GM18502 (cell line): Measurements from ENCODE around the gene COPS3.

ENCODE experiments used
- ATAC-seq: cut with Tn5 transposase; IDR thresholded peaks from one replicate; pipeline ENCODE4 v1.9.1; 2021; ENCODE audit warnings: mild to moderate bottlenecking; ENCODE audit not compliant: unreplicated experiment, poor library complexity

The COPS3 gene

GRCh38 chr17:17252149-17252661, 28.8 kb downstream of the COPS3 start:
- no peak for ATAC-seq

- no peak for ATAC-seq
These were observed 34.2 kb downstream of the COPS3 start for GRCh38 chr17:17246879-17247278.

GRCh38 chr17:17243163-17243562, 37.9 kb downstream of the COPS3 start:
- ATAC-seq: no peak

- ATAC-seq: no peak
These were observed 38.8 kb downstream of the COPS3 start for GRCh38 chr17:17242246-17242645.

DNA sequence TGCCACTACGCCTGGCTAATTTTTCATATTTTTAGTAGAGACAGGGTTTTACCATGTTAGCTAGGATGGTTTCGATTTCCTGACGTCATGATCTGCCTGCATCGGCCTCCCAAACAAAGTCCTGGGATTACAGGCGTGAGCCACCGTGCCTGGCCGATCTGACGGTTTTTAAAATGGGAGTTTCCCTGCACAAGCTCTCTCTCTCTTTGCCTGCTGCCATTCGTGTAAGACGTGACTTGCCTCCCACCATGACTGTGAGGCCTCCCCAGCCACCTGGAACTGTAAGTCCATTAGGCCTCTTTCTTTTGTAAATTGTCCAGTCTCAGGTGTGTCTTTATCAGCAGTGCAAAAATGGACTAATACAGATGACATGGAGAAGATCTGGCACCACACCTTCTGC, 39.4 kb downstream of the COPS3 start:
- no peak for ATAC-seq

GRCh38 chr17:17239832-17240231, 41.2 kb downstream of the COPS3 start:
- ATAC-seq: no peak

DNA sequence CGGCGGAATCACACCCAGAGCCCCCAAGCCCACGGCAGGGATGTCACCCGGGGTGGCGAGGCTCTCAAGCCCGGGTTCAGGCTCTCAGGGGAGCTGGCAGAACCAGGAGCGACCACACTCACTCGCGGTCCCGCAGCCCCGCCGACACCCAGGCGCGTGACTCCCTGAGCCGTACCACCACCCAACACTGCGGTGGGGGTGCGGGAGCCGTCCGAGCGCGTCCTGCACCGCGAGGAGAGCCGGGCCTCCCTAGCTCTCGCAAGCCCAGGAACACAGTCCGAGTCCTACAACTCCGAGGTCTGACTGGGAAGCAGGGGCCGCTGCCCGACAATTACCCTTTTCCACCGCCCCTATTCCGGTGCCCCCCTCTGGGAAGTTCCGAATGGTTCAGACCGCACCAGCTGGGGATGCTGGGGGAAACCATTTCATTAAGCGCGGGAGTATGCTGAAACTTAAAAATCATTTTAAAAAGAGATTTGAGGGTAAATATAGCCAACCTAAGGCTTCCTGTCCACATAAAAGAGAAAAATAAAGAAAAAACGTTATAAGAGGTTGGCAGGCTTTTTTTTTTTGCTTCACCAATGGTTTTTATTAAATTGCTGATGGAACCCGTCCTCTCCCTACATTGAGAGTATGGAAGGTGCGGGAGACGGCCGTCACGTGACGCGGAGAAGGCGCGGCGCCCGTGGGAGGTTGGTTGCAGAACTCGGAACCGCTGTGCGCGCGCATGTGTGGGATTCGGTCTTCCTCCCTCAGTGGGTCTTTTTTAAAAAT, 43.8 kb downstream of the COPS3 start, which contains the start of gene FLCN:
Gene FLCN (minus strand): TSS at position 143 of the 774 bp plus-strand sequence. CDS start 9,031 bp downstream, outside the sequence.
- peak; percentile 86 for ATAC-seq

DNA sequence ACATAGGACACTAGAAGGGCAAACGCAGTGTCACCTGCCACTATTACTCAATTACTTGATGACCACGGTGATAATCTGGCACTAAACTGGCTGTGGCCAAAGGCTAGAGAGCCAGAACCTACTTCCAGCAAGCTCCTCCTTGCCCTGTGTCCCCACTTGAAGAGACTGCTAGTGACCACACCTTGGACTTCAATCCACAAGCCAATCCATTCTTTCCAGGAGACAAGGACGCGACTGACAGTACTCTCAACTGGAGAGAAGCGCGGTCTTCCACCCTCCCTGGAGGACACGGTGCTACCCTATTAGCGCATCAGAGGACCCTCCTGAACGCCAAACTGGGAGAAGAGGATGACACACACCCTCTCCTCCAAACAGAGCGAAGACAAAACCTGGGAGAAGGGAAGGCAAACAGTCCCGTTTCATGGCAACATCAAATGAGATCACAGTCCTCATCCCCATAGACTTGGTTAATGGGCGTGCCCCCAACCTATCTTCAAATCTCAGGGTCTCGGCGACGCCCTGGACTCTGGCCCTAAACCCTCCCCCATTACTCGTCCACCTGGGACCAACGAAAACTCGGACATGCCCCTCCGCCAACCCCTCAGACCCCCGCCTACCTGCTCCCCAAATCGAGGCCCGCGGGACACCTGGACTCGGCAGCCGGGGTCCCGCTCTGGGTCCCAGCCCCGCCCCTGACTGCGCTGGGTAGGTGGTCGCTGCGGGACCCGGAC, 44.6 kb downstream of the COPS3 start:
- no peak for ATAC-seq

GRCh38 chr17:17235212-17236174, 45.6 kb downstream of the COPS3 start:
- ATAC-seq: no peak

GRCh38 chr17:17232303-17232621, 48.8 kb downstream of the COPS3 start:
- no peak for ATAC-seq

GRCh38 chr17:17231621-17232302, 49.3 kb downstream of the COPS3 start:
- ATAC-seq: no peak

DNA sequence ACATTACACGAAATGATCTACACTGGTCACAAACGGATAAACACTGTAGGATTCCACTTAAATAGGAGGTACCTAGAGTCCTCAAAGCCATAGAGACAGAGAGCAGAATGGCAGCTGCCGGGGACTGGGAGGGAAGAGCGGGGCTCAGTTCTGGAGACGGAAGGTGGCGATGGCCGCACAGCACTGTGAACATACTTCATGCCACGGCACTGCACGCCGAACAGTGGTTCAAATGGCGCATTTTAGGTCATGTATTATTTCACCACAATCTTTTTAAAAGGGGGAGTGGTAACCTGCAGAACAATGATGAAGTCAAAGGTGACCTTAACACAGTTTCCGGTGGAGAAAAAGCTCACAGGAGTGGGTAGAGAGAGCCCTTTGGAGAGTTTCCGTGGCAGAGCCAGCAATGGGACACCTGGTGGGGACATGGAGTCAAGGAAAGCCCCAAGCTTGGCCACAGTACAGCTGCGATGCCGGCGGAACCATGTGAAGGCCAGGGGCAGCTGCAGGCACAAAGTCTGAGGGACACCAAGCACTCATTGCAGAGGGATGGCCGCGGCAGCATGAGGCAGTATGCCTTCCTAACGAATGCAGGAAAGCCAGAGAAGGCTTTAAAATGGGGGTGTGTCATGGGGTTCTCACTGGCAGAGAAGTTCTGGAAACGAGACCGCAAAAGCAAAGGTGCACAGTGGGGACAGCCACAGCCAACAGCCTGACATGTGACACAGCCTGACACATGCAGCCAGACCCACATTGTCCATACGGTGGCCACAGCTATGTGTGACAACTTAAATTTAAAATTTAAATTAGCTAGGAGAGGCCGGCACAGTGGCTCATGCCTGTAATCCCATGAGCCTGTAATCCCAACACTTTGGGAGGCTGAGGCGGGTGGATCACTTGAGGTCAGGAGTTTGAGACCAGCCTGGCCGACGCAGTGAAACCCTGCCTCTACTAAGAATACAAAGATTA, 51.3 kb downstream of the COPS3 start:
- no peak for ATAC-seq

DNA sequence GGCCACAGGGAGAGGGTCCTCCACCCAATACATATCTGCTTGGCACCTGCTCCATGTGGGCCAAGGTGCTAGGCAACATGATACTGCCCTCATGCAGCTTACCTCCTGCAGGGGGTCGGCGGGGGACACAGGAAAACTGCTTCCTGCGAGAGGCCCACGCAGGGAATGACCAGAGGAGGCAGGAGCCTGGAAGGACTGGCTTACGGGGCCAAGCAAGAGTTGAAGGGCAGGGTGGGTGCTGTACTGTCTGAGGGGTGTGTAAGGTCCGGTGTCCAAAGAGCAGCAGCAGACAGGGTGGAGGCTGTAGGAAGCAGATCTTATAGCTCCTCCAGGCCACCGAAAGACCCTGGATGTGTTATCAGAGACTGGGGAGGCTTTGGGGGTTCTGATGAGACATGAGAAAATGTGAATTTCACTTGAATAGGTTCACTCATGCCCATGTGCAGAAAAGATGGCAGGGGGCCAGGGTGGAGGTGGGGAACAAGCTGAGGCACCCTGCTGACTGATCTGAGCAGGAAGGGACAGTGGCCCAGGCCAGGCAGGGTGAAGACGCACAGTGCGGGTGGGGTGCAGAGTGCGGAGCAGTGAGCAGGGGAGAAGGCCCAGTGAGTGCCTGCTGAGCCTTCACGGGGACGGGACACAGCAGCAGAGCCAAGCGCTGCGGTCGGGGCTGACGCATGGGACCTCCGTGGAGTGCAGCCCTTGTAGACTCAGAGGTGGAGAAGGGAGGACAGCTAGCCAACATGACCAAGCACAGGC, 52.3 kb downstream of the COPS3 start:
- no peak for ATAC-seq

DNA sequence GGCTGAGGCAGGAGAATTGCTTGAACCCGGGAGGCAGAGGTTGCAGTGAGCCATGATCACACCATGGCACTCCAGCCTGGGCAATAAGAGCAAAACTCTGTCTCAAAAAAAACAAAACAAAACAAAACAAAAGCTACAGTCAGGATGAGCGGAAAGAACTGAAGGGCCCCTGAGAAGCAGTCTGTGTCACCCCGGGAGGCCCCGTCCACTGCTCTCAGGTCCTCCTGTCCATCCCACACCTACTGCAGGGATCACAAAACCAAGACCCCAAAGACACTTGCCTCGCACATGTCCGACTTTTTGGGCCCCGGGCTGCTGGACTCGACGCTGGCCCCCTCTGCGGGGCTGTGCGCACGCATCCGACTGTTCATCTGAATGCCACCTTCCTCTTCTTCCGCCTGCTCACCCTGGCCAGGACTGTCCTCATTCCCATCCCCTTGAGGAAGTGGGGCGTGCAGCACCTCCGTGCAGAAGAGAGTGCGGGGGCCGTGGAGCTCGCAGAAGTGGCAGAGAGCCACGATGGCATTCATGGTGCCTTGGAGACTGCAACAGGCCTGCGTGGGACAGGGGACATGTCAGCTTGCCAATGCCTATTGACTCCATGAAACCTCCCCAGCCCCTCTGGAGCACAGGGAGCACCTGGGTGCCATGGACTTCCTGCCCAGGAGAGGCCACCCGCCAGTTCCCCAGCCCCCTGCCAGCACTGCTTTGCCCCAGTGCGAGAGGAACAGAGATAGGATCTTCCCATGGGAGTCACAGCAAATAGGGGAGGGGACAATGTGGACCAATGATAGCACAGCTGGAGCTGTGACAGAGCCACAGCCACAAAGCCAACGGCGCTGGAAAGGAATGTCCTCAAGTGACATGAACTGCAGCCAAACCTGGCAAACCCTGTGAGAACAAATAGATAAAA, 53.2 kb downstream of the COPS3 start:
- ATAC-seq: no peak

DNA sequence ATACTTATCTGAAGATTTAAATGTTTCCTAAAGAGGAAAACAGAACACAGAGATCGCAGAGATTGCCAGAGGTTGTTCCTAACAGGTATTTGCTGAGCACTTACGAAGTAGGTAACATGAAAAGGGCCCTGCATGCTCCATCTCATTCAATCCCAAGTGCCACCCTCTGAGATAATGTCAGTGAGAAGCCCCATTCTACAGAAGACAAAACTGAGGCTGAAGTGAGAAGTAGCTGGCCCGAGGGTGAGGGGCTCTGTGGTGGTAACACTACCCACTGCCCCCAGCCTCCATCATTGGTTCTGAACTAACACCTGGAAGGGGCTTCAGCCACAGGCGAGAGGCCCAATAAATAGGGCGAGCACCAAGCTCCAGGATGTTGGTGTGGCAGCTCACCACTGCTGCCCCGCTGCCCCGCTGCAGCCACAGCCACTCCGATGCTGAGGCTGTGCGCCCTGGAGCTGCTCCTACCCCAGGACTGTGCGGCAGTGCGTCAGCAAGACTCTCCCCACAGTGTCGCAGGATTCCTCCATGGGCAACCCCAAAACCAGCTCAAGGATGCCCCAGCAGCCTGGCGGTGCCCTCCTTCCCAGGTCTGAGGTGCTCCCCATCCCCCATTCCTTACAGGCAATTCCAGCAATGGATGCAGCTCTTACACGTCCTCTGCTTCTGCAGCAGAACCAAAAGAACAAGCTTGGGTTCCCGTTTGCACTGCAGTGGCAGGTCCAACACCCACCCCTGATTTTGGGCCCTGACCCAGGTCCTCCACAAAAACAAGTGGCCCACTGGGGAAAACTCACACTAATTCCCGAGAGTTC, 54.4 kb downstream of the COPS3 start:
- no peak for ATAC-seq

DNA sequence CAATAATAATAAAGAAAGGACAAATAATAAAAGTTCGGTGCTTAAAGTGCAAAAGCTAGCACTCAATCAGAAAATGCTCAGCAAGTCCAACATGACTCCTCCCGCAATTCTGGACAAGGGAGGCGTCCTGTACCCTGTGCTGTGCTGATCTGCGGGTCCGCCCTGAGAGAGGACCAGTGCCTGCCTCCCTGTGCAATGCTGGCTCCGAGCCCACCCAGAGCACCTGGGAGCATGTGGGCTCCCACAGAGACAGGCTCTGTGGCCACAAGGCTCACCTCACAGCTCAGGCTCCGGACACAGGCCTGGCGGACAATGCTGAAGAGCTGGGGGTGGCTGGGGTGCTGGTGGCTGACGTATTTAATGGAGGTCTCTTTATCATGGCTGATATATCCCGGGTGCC, 55.1 kb downstream of the COPS3 start:
- ATAC-seq: no peak
